Fibroblast of lung (primary cell): ENCODE measurements around the gene ASXL1. TPM values are rescaled to one million over a fixed set of nuclear protein-coding genes. Genes with fewer than 3 reads are reported as not detected.

ENCODE experiments used
- DNase-seq, 2 donors: peaks; one replicate each; pipeline versions ENCODE4 v3.0.0 to v3.0.0-alpha.2; 2010; ENCODE audit warnings: low read depth in 2 of 2
- H2AFZ ChIP-seq: 2 replicates; pipeline ENCODE4 v1.5.1; 2012; ENCODE audit warnings: low read length, control low read depth, inconsistent platforms
- H3K27ac ChIP-seq: 2 replicates; pipeline ENCODE4 v1.5.1; 2011; ENCODE audit warnings: low read length, control low read depth; ENCODE audit not compliant: insufficient read depth
- H3K27me3 ChIP-seq: 2 replicates; pipeline ENCODE4 v1.5.1; 2011; ENCODE audit warnings: mild to moderate bottlenecking, low read length; ENCODE audit not compliant: control insufficient read depth, insufficient read depth
- H3K36me3 ChIP-seq: 2 replicates; pipeline ENCODE4 v1.5.1; 2011; ENCODE audit warnings: low read length; ENCODE audit not compliant: control insufficient read depth, insufficient read depth
- H3K4me1 ChIP-seq: 2 replicates; pipeline ENCODE4 v1.5.1; 2011; ENCODE audit warnings: low read length; ENCODE audit not compliant: control insufficient read depth, insufficient read depth; ENCODE audit errors: extremely low read depth
- H3K4me2 ChIP-seq: 2 replicates; pipeline ENCODE4 v1.5.1; 2011; ENCODE audit warnings: low read length, control low read depth; ENCODE audit not compliant: insufficient read depth; ENCODE audit errors: extremely low read depth
- H3K4me3 ChIP-seq, 4 experiments: fragments of 200-600 bp in 1 of 4; sonication (generic) in 1 of 4; replicated peaks in 1 of 4; 2 replicates each; pipeline ENCODE4 v1.5.1; 2011 to 2016; ENCODE audit warnings: low read length in 4 of 4, low read depth in 3 of 4, mild to moderate bottlenecking in 3 of 4, control low read depth in 2 of 4, inconsistent platforms in 1 of 4, mixed read lengths in 1 of 4; ENCODE audit not compliant: insufficient read depth in 1 of 4; ENCODE audit errors: control extremely low read depth in 1 of 4
- H3K79me2 ChIP-seq: 2 replicates; pipeline ENCODE4 v1.5.1; 2012; ENCODE audit warnings: mild to moderate bottlenecking, low read length, inconsistent platforms; ENCODE audit not compliant: control insufficient read depth, insufficient read depth
- H3K9ac ChIP-seq: 2 replicates; pipeline ENCODE4 v1.5.1; 2011; ENCODE audit warnings: mild to moderate bottlenecking, low read length, control low read depth; ENCODE audit not compliant: insufficient read depth
- H3K9me3 ChIP-seq: 2 replicates; pipeline ENCODE4 v1.5.1; 2012; ENCODE audit warnings: low read depth, low read length; ENCODE audit not compliant: control insufficient read depth, insufficient read depth
- H4K20me1 ChIP-seq: 2 replicates; pipeline ENCODE4 v1.5.1; 2011; ENCODE audit warnings: low read length; ENCODE audit not compliant: control insufficient read depth, insufficient read depth; ENCODE audit errors: extremely low read depth
- CTCF ChIP-seq, 2 donors: IDR thresholded peaks in 1 of 2; conservative IDR thresholded peaks in 1 of 2; 1 replicate in 1 of 2; 2 replicates in 1 of 2; pipeline ENCODE4 v1.5.1; 2011 to 2012; ENCODE audit warnings: low read length in 2 of 2, control low read depth in 1 of 2, inconsistent platforms in 1 of 2, low read depth in 1 of 2, mild to moderate bottlenecking in 1 of 2
- EZH2 ChIP-seq: IDR thresholded peaks from 2 replicates; pipeline ENCODE4 v1.5.1; 2012; ENCODE audit warnings: low read length, control low read depth, mild to moderate bottlenecking; ENCODE audit errors: missing control alignments
- polyA plus RNA-seq, 2 donors: library from polyadenylated mRNA; depleted of rRNA in 1 of 2; stranded (reverse) in 1 of 2; unstranded in 1 of 2; fragments of >200 nt; gene quantifications; 2 replicates each; pipeline ENCODE4 v1.2.1, GENCODE V29; 2011 to 2012; ENCODE audit warnings: missing spikeins in 1 of 2
- total RNA-seq: library from RNA; depleted of rRNA; stranded (reverse); fragments of >200 nt; gene quantifications from 2 replicates; pipeline ENCODE4 v1.2.1, GENCODE V29; 2014

The ASXL1 gene
- total and polyA plus RNA-seq, 2 donors (not counting 1 experiment from before 2014, with no cell fraction given): 38.0 to 41.1 TPM

- no peak for DNase-seq
- Histone ChIP-seq H3K27me3 (no peaks in the 10 kb centered on the region), H3K4me2 (no peak overlapping the region), H3K4me3 (no peak overlapping the region), H4K20me1 (no peaks in the 10 kb centered on the region), H3K36me3 (peaks cover 1% of the 10 kb centered on the region), H2AFZ (no peak overlapping the region), H3K9ac (no peak overlapping the region), H3K9me3 (no peaks in the 10 kb centered on the region), H3K27ac (no peak overlapping the region), H3K79me2 (no peaks in the 10 kb centered on the region), H3K4me1 (peaks cover 7% of the 10 kb centered on the region)
- TF ChIP-seq CTCF (conservative IDR thresholded peaks at IDR 0.05 in 1 of 2, IDR thresholded peaks at IDR 0.05 in 1 of 2; ENCODE audit: low read depth in 1 of 2, low read length in 2 of 2) (no peak), EZH2 (no peak)
These were observed 102.1 kb downstream of the ASXL1 start for GRCh38 chr20:32460231-32460630.

- H3K36me3 ChIP-seq: peaks cover 1% of the 10 kb centered on the region
- no peak overlapping the region for H2AFZ ChIP-seq
- H3K4me3 ChIP-seq: no peak overlapping the region
- H3K27me3 ChIP-seq: no peaks in the 10 kb centered on the region
- no peak for TF ChIP-seq EZH2
- TF ChIP-seq CTCF (conservative IDR thresholded peaks at IDR 0.05 in 1 of 2, IDR thresholded peaks at IDR 0.05 in 1 of 2; ENCODE audit: low read depth in 1 of 2, low read length in 2 of 2): no peak
- H3K9ac ChIP-seq: no peak overlapping the region
- no peak overlapping the region for H3K4me2 ChIP-seq
- H3K79me2 ChIP-seq: no peaks in the 10 kb centered on the region
- H3K4me1 ChIP-seq: peaks cover 11% of the 10 kb centered on the region
- no peaks in the 10 kb centered on the region for H4K20me1 ChIP-seq
- no peak for DNase-seq
- no peak overlapping the region for H3K27ac ChIP-seq
- no peaks in the 10 kb centered on the region for H3K9me3 ChIP-seq
These were observed 102.7 kb downstream of the ASXL1 start for GRCh38 chr20:32460683-32461320.

- no peak overlapping the region for H3K4me2 ChIP-seq
- no peak overlapping the region for H3K9ac ChIP-seq
- TF ChIP-seq EZH2: no peak
- TF ChIP-seq CTCF (conservative IDR thresholded peaks at IDR 0.05 in 1 of 2, IDR thresholded peaks at IDR 0.05 in 1 of 2; ENCODE audit: low read depth in 1 of 2, low read length in 2 of 2): no peak
- peaks cover 11% of the 10 kb centered on the region for H3K4me1 ChIP-seq
- H3K27me3 ChIP-seq: no peaks in the 10 kb centered on the region
- H3K4me3 ChIP-seq: no peak overlapping the region
- H3K79me2 ChIP-seq: no peaks in the 10 kb centered on the region
- no peak for DNase-seq
- H2AFZ ChIP-seq: no peak overlapping the region
- no peaks in the 10 kb centered on the region for H4K20me1 ChIP-seq
- peaks cover 1% of the 10 kb centered on the region for H3K36me3 ChIP-seq
- no peak overlapping the region for H3K27ac ChIP-seq
- H3K9me3 ChIP-seq: no peaks in the 10 kb centered on the region
These were observed 103.9 kb downstream of the ASXL1 start for GRCh38 chr20:32461836-32462600.
